ENCODE data around the gene BTN2A1. TPM values are rescaled to one million over a fixed set of nuclear protein-coding genes. Genes with fewer than 3 reads are reported as not detected.

Gene BTN2A1
- total and polyA plus RNA-seq, 7 donors: 5.4 to 14.9 (median 9.4) TPM

GRCh38 chr6:26514984-26515383 is 57.2 kb downstream of the BTN2A1 start:
- Histone ChIP-seq H3K4me1 (peaks cover under 1% of the 10 kb centered on the region), H3K36me3 (ENCODE audit: insufficient read depth in 1 of 2, low read depth in 1 of 2) (no peaks in the 10 kb centered on the region), H3K9me3 (no peaks in the 10 kb centered on the region), H3K4me3 (no peak overlapping the region), H3K27ac (no peak overlapping the region), H3K27me3 (ENCODE audit: insufficient read depth in 3 of 3, low read length in 2 of 3) (no peaks in the 10 kb centered on the region)
- intact Hi-C loops (cut with DNase I): no loop called here
- TF ChIP-seq CTCF (IDR thresholded peaks at IDR 0.05): no peak
- no peak for ATAC-seq
- no peak for DNase-seq
- 88 to 92% (median 91%) methylated on average over 2 of the region's 2 CpGs for WGBS, 3 donors

- intact Hi-C loops (cut with DNase I): no loop called here
- Histone ChIP-seq H3K4me1 (peaks cover 6% of the 10 kb centered on the region), H3K27ac (no peak overlapping the region), H3K9me3 (no peaks in the 10 kb centered on the region), H3K27me3 (ENCODE audit: insufficient read depth in 3 of 3, low read length in 2 of 3) (no peaks in the 10 kb centered on the region), H3K4me3 (no peak overlapping the region), H3K36me3 (ENCODE audit: insufficient read depth in 1 of 2, low read depth in 1 of 2) (no peaks in the 10 kb centered on the region)
- WGBS, 3 donors: 73 to 84% (median 77%) methylated on average over 9 of the region's 9 CpGs
- TF ChIP-seq CTCF (IDR thresholded peaks at IDR 0.05): no peak
- DNase-seq (no peak), ATAC-seq (no peak)
These were observed 59.0 kb downstream of the BTN2A1 start for GRCh38 chr6:26516481-26517427.

Other genes starting within 250 kb of the BTN2A1 start
- gene BTN3A2, start 92.8 kb upstream of the BTN2A1 start, total RNA-seq: 10 to 100 TPM in 1 of 4 donors, 1 to 10 TPM in 3; 3.2 to 11.4 (median 6.3) TPM
- 1 to 10 TPM; 5.3 to 9.6 (median 7.1) TPM for gene BTN3A2, start 92.8 kb upstream of the BTN2A1 start, polyA plus RNA-seq
- 1 to 10 TPM; 1.5 to 4.9 (median 2.0) TPM for gene BTN2A2, start 74.8 kb upstream of the BTN2A1 start, total RNA-seq
- 1 to 10 TPM; 1.2 to 2.1 (median 1.4) TPM for gene BTN2A2, start 74.8 kb upstream of the BTN2A1 start, polyA plus RNA-seq
- gene BTN3A1, start 55.7 kb upstream of the BTN2A1 start, total RNA-seq: 1 to 10 TPM; 1.8 to 9.3 (median 3.2) TPM
- gene BTN3A1, start 55.7 kb upstream of the BTN2A1 start, polyA plus RNA-seq: 1 to 10 TPM; 2.4 to 6.2 (median 3.3) TPM
- gene BTN3A3, start 17.5 kb upstream of the BTN2A1 start, total RNA-seq: 1 to 10 TPM; 2.2 to 7.1 (median 2.7) TPM
- gene BTN3A3, start 17.5 kb upstream of the BTN2A1 start, polyA plus RNA-seq: 1 to 10 TPM; 2.7 to 4.2 (median 3.7) TPM
- gene BTN1A1, start 42.3 kb downstream of the BTN2A1 start, total RNA-seq: not detected
- gene BTN1A1, start 42.3 kb downstream of the BTN2A1 start, polyA plus RNA-seq: not detected
- gene HMGN4, start 80.4 kb downstream of the BTN2A1 start, total RNA-seq: 10 to 100 TPM; 18.5 to 38.4 (median 27.8) TPM
- 10 to 100 TPM; 15.5 to 63.9 (median 43.9) TPM for gene HMGN4, start 80.4 kb downstream of the BTN2A1 start, polyA plus RNA-seq
- 10 to 100 TPM in 1 of 4 donors, 1 to 10 TPM in 3; 6.2 to 11.8 (median 9.6) TPM for gene ABT1, start 139.0 kb downstream of the BTN2A1 start, total RNA-seq
- gene ABT1, start 139.0 kb downstream of the BTN2A1 start, polyA plus RNA-seq: 10 to 100 TPM; 10.3 to 18.4 (median 13.6) TPM
- 10 to 100 TPM in 3 of 4 donors, 1 to 10 TPM in 1; 9.0 to 13.6 (median 10.3) TPM for gene ZNF322, start 201.8 kb downstream of the BTN2A1 start, total RNA-seq
- gene ZNF322, start 201.8 kb downstream of the BTN2A1 start, polyA plus RNA-seq: 1 to 10 TPM; 4.2 to 8.2 (median 4.5) TPM